Fibroblast of skin of scalp (primary cell): Measurements from ENCODE around the gene DYNC1H1. TPM values are rescaled to one million over a fixed set of nuclear protein-coding genes. Genes with fewer than 3 reads are reported as not detected.

ENCODE experiments used
- DNase-seq: peaks from one replicate; pipeline ENCODE4 v3.0.0-alpha.2; 2013
- polyA plus RNA-seq, 2 experiments: library from polyadenylated mRNA; unstranded; fragments of 120-200 nt; gene quantifications; one replicate each; pipeline ENCODE4 v1.2.1, GENCODE V29; 2013; ENCODE audit not compliant: insufficient read length in 2 of 2

Gene DYNC1H1
- 350 TPM for polyA plus RNA-seq (2013, experiment 1 of 2; ENCODE audit: insufficient read length)
- polyA plus RNA-seq (2013, experiment 2 of 2; ENCODE audit: insufficient read length): 367 TPM

- DNase-seq: peak; percentile 93
Measured at GRCh38 chr14:101964297-101965180, at the start of gene DYNC1H1. TSS of gene DYNC1H1 (plus strand) at chr14:101964573. CDS start at chr14:101964692, 119 bp downstream.

DNA sequence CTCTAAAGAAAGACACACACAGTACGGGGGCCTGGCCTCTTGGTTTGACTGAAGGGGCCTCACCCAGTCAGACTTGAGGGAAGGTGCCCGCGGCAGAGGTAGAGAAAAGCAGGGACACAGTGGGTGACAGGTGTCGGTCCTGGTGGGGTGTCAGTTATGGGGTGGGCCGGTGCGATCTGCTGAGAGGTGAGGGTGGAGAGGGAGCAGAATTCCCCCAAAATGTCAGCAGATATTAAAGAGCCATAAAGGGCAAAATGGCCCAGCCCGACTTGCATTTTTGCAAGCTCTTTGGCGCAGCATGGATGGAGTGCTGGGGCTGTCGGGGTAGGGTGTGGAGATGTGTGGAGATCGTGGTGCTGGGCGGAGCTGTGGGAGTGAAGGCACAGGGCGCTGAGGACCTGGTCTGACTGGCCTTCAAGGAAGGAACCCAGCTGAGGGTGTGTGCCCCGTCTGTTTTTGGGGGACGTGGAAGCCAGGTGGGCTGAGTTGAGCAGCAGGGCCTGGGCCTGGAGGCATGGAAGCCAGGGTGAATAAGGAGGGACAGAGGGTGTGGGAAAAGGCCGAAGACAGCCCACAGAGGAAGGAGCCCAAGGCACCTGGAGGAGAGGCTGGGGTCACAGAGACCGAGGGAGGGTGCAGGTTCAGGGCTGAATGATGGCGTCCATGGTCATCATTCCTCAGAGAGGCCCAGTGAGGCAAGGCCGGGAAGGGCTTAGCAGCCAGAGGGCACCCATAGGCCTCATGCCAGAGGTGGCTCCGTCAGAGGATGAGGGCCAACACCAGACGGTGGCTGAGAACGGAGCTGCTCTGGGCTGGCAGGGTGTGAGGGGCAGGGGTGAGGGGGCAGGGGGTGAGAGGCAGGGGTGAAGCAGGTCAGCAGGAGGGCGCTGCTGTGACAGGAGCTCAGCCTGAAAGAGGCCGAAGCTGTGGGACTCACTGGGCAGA, 48.2 kb upstream of the DYNC1H1 start:
- DNase-seq: no peak

GRCh38 chr14:101916816-101917412, 47.5 kb upstream of the DYNC1H1 start:
- DNase-seq: no peak

DNA sequence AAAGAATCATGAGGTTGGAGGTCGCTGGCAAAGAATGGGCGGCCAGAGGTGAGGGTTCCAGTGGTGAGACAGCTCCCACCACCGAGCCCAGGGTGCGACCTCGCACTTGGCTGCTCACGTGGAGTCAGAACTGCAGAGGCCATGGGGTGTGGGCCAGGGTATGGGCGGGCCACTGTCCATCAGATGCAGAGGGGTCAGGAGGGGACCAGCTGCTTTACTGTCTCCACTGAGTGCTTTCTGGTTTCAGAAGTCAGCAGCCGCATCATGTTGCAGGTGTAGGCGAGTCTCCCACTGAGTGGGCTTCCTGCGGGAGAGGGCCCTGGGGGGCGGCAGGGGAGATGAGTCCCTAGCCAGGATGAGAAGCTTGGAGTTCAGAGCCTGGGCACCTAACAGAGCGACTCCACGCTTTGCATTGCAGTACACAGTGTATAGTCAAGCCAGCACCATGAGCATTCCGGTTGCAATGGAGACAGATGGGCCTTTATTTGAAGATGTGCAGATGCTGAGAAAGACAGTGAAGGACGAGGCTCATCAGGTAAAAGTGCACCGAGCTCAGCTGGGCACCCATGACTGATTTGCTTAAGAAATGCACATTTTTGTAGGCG, 46.9 kb upstream of the DYNC1H1 start:
- DNase-seq: no peak

- DNase-seq: no peak
Measured at GRCh38 chr14:101918065-101918989, 46.0 kb upstream of the DYNC1H1 start.

DNA sequence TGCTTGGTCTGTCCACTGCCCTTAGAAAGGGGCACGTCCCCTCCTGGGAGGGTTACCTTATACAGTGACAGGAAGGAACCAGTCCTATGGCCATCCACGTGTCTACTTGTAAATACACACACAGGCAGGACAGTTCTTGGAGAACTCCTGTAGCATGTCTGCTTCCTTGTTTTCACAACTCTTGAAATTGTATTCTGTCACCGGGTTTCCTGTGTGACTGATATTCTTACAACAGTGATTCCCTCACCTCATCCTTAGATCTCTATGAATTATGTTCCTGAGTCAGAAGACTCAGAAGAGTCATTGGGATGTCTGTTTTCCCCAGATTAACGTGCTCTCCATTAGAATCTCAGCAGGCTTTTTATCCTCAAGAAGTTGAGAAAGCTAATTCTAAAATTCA, 44.1 kb upstream of the DYNC1H1 start:
- DNase-seq: no peak

DNA sequence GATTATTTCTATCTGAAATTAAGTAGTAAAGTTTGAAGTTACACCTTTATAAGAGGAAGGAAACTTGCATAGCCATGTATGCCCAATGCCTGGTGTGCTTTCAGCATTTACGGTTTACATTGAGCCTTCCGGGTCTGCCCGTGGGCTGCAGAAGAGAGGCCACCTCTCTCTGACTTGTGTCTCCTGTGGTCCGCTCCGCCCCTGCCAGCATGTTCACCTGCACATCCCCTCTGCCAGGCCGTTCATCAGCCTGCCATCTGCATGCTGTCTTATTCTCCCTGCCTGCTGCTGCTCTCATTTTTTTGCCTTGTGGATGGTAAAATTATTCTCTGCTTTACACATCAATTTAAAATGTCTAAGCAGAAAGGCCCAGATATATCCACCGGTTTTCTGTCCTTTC, 41.5 kb upstream of the DYNC1H1 start:
- no peak for DNase-seq

DNA sequence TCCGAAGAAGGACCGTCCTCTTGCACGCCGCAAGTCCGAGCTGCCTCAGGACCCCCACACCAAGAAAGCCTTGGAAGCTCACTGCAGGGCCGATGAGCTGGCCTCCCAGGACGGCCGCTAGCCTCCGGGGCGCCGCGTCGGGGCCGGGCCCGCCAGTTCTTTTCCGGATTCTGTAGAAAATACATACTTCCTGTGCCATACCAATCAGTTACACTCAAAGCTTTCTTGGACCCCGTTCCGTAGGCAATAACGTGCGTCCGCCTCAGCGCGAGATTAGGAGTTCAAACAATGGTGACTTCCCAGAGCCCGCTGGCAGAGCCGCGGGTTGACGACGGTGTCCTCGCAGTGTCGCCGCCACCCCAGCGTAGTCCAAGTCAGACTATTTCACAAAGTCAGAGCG, 39.2 kb upstream of the DYNC1H1 start:
- no peak for DNase-seq

DNA sequence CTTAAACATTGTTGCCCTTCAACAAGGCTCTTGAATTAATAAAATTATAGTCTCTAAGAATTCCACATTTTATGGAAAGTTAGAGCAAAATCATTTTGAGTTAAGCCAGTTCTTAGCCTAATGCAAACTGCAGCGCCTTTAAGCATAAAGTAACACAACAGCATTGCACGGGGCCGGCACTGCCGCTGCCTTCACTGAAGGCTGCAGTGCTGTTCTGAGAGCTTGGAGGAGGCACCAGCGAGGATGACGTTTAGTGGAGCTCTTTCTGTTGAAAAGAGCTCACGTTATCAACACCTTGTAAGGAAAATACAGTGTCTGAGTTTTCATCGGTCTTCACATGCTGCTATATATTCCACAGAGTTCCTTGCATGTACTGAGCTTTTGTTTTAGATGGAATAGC, 38.3 kb upstream of the DYNC1H1 start:
- DNase-seq: no peak

DNA sequence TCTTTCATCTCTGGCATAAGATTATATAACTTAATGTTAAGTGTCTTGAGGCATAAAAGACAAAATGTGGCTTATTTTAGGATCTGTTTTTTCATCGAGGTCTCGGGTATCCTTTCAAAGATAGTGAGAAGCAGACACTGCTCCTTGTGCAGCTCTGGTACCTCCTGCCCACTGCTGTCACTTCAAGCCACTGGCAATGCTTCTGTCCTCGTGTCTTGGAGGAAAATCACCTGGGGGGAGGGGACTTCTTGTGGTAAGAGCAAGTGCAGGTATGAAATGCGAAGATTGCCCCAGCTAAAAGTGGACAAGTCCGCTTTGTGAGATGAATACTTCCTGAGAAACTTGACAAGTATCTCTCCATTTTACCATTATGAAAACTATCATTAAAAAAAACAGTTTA, 37.8 kb upstream of the DYNC1H1 start:
- no peak for DNase-seq

DNA sequence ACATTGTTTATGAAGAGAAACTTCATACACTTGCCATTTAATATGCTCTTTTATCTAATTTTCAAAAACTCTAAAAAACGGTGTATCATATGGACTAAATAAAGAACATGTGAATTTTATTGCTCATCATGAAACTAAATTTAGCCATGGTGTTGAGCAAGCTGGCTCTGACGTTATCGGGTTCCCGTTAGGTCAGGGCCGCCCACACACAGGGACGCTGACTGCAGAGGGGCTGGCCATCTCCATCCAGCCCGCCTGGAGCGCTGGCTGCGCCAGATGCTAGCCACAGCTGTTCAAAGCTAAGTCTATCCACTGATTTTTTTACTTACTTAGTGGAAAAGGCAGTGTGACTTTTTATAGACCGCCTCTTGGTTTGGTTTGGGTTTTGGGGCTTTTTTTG, 36.5 kb upstream of the DYNC1H1 start:
- DNase-seq: peak; percentile 90

DNA sequence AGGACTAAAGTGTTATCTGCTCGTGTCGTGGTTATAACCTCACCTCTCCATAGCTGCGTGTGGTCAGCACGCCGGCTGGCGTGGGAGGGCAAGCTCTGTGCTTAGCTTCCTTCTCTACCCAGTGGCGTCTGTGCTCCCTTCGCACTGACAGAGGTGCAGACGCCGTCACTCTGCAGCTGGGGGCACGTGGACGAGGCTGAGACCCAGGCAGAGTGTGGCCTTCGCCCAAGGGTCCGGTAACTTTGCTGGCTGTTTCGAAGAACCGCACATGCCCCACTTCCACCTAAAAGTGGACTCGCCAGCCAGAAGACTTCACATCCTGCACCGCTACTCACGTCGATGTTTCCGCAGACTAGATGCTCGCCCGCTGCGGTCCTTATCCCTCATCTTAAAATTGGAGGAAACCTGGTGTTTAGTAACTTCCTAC, 35.9 kb upstream of the DYNC1H1 start:
- DNase-seq: no peak

- DNase-seq: no peak
Measured at GRCh38 chr14:101929096-101929495, 35.3 kb upstream of the DYNC1H1 start.

DNA sequence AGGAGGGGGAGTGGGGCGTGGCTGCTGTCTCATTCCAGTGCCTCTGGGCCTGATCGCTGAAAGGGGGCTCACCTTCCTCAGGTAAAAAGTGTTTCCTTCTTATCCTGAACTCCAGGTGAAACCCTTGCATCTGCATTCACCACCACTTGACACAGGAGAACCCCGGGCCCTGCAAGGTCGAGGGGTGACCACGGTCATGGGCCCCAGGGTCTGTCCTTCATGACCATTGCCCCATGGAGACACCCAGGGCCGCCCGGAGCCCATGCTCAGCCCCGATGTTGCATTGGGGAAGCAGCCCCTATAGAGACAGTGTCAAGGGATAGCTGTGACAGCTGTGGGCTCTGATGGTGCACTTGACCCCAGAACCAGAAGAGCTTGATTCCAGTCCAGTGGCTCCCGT, 34.4 kb upstream of the DYNC1H1 start:
- no peak for DNase-seq

GRCh38 chr14:101932673-101933072, 31.7 kb upstream of the DYNC1H1 start:
- DNase-seq: no peak

DNA sequence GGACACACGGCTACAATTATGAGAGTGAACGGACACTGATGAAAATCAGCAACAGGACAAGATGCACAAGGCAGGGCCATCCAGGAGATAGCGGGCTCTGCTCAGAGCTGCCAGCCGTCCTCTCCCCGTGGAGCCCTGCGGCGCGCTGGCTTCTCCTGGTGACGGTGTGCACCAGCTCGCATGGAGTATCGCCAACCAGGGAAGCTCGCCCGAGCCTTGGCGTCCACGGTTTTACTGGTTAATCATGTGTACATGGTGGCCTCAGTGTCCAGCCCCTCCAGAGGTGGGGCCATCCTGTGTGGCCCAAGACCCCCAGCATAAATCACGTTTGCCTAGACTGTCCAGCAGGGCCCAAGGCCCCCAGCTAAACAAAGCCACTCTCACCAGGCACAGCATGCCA, 31.2 kb upstream of the DYNC1H1 start:
- DNase-seq: no peak

GRCh38 chr14:101934601-101935150, 29.7 kb upstream of the DYNC1H1 start:
- DNase-seq: no peak

DNA sequence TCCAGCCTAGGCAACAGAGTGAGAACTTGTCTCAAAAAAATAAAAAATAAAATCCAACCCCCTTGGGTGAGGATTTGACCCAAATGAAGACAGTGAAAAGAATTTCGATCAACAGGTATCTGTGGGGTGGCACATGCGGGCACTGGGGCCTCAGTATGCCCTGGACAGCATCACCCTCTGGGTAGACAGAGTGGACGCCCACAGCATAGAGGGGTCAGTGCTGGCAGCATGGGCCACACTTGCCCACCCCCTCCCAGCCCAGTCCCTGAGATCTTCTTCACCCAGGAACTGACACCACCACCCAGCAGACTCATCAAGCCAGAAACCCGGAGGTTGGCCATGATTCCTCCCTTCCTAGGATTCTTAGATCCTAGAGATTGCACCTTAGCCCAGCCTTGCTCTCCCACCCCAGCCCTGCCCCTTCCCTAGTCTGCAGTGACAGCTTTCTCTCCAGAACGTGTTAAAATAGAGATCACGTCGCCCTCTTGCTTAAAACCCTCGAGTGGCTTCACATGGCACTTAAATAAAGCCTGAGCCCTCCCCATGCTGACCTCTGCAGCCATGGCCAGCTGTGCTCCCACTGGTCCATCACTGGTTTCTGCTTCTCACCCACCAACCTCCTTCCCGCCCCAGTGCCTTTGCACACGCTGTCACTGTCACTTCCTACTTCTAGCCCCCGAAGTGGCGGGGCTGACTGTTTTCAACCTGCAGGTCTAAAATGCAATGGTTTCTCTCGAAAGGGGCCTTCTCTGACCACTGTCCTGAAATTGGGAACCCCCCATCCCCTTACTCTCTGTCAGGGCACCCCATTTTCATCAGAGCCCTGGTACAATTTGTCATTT, 26.2 kb upstream of the DYNC1H1 start:
- no peak for DNase-seq

DNA sequence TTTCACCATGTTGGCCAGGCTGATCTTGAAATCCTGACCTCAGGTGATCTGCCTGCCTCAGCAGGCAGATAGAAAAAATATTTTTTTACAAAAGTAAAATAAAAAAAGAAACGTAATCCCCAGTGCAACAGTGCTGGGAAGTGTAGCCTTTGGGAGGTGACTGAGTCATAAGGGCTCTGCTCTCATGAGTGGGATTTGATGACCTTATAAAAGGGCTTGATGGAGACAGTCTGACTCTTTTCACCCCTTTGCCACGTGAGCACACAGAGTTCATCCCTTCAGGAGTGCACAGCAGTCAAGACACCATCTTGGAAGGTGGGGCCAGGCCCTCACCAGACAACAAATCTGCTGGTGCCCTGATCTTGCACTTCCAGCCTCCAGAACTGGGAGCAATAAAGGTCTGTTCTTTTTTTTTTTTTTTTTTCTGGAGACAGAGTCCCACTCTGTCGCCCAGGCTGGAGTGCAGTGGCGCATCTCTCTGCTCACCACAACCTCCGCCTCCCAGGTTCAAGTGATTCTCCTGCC, 24.7 kb upstream of the DYNC1H1 start:
- DNase-seq: no peak

- no peak for DNase-seq
Measured at GRCh38 chr14:101944451-101944850, 19.9 kb upstream of the DYNC1H1 start.
